Ramos (cell line): Measurements from ENCODE around the gene RARS1.

Experiments
- in situ Hi-C: fragments of 300-500 bp; cut with MboI; formaldehyde crosslinking; loops from one replicate; pipeline ENCODE4 v1.14.3; 2022; ENCODE audit warnings: low sequenced_read_pairs; ENCODE audit not compliant: unreplicated experiment

The RARS1 gene

GRCh38 chr5:168486136-168486879 lies at the start of gene RARS1:
TSS of gene RARS1 (plus strand) at chr5:168486471. CDS start at chr5:168486499, 28 bp downstream.
- in situ Hi-C loops = no loop called here

- in situ Hi-C loops = no loop called here
These were observed 47.9 kb upstream of the RARS1 start for GRCh38 chr5:168438349-168438748.

GRCh38 chr5:168443533-168443932 lies 42.7 kb upstream of the RARS1 start:
- in situ Hi-C loops = no loop called here

GRCh38 chr5:168443950-168444700 lies 42.1 kb upstream of the RARS1 start:
- in situ Hi-C loops = no loop called here

- in situ Hi-C loops = no loop called here
These were observed 39.2 kb upstream of the RARS1 start for GRCh38 chr5:168446983-168447619.

- in situ Hi-C loops = no loop called here
These were observed 38.5 kb upstream of the RARS1 start for GRCh38 chr5:168447808-168448207.

GRCh38 chr5:168449166-168449565 lies 37.1 kb upstream of the RARS1 start:
- in situ Hi-C loops = no loop called here

- in situ Hi-C loops = no loop called here
These were observed 34.7 kb upstream of the RARS1 start for GRCh38 chr5:168451565-168451964.

GRCh38 chr5:168455201-168455600 lies 31.1 kb upstream of the RARS1 start:
- in situ Hi-C loops = no loop called here

- in situ Hi-C loops = no loop called here
These were observed 28.7 kb upstream of the RARS1 start for GRCh38 chr5:168457542-168457941.

- in situ Hi-C loops = no loop called here
These were observed 25.7 kb upstream of the RARS1 start for GRCh38 chr5:168460606-168461005.

- in situ Hi-C loops = no loop called here
These were observed 23.2 kb upstream of the RARS1 start for GRCh38 chr5:168463081-168463480.

GRCh38 chr5:168464214-168464613 lies 22.1 kb upstream of the RARS1 start:
- in situ Hi-C loops = no loop called here

- in situ Hi-C loops = no loop called here
These were observed 21.6 kb upstream of the RARS1 start for GRCh38 chr5:168464641-168465040.

- in situ Hi-C loops = no loop called here
These were observed 18.4 kb upstream of the RARS1 start for GRCh38 chr5:168467755-168468330.

GRCh38 chr5:168468836-168469235 lies 17.4 kb upstream of the RARS1 start:
- in situ Hi-C loops = no loop called here

- in situ Hi-C loops = no loop called here
These were observed 16.5 kb upstream of the RARS1 start for GRCh38 chr5:168469816-168470215.

GRCh38 chr5:168471785-168472184 lies 14.5 kb upstream of the RARS1 start:
- in situ Hi-C loops = no loop called here

- in situ Hi-C loops = no loop called here
These were observed 13.9 kb upstream of the RARS1 start for GRCh38 chr5:168472329-168472728.

- in situ Hi-C loops = no loop called here
These were observed 12.0 kb upstream of the RARS1 start for GRCh38 chr5:168474319-168474718.

GRCh38 chr5:168477060-168477459 lies 9.2 kb upstream of the RARS1 start:
- in situ Hi-C loops = no loop called here
